ENCODE results near the gene UFM1.

- TF ChIP-seq, protein P1, sequence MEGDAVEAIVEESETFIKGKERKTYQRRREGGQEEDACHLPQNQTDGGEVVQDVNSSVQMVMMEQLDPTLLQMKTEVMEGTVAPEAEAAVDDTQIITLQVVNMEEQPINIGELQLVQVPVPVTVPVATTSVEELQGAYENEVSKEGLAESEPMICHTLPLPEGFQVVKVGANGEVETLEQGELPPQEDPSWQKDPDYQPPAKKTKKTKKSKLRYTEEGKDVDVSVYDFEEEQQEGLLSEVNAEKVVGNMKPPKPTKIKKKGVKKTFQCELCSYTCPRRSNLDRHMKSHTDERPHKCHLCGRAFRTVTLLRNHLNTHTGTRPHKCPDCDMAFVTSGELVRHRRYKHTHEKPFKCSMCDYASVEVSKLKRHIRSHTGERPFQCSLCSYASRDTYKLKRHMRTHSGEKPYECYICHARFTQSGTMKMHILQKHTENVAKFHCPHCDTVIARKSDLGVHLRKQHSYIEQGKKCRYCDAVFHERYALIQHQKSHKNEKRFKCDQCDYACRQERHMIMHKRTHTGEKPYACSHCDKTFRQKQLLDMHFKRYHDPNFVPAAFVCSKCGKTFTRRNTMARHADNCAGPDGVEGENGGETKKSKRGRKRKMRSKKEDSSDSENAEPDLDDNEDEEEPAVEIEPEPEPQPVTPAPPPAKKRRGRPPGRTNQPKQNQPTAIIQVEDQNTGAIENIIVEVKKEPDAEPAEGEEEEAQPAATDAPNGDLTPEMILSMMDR (IDR thresholded peaks at IDR 0.05; ENCODE audit: poor library complexity): no peak
- TF ChIP-seq EZH2 (IDR thresholded peaks at IDR 0.05; ENCODE audit: borderline replicate concordance) (no peak), EZH2phosphoT487 (IDR thresholded peaks at IDR 0.05; ENCODE audit: low read depth, severe bottlenecking, unreplicated experiment) (no peak)
These were observed 45.8 kb downstream of the UFM1 start for GRCh38 chr13:38395497-38395788.
